Measurements from ENCODE around the gene PER3.

- TF ChIP-seq RAD21 (IDR thresholded peaks at IDR 0.05) (no peak), TAF1 (conservative IDR thresholded peaks at IDR 0.05) (no peak), CTCF (IDR thresholded peaks at IDR 0.05; ENCODE audit: low read depth, low read length, missing input control) (no peak), YY1 (IDR thresholded peaks at IDR 0.05) (no peak), RXRA (IDR thresholded peaks at IDR 0.05) (no peak), MAX (IDR thresholded peaks at IDR 0.05) (no peak), HNF4G (IDR thresholded peaks at IDR 0.05) (no peak), ATF3 (IDR thresholded peaks at IDR 0.05) (no peak), EGR1 (IDR thresholded peaks at IDR 0.05; ENCODE audit: low read depth in 2 of 2) (no peak), JUND (IDR thresholded peaks at IDR 0.05) (no peak), ZBTB33 (IDR thresholded peaks at IDR 0.05) (no peak), GABPA (IDR thresholded peaks at IDR 0.05 in 1 of 2, conservative IDR thresholded peaks at IDR 0.05 in 1 of 2) (no peak), FOXA1 (IDR thresholded peaks at IDR 0.05) (no peak)
Observed at GRCh38 chr1:7744882-7745281, 39.2 kb upstream of the PER3 start.
